NAMALWA (cell line): ENCODE results near the gene LTO1.

Experiments used
- DNase-seq: peaks from one replicate; pipeline ENCODE4 v3.0.0-alpha.2; 2015; ENCODE audit warnings: low spot score

LTO1 gene

DNA sequence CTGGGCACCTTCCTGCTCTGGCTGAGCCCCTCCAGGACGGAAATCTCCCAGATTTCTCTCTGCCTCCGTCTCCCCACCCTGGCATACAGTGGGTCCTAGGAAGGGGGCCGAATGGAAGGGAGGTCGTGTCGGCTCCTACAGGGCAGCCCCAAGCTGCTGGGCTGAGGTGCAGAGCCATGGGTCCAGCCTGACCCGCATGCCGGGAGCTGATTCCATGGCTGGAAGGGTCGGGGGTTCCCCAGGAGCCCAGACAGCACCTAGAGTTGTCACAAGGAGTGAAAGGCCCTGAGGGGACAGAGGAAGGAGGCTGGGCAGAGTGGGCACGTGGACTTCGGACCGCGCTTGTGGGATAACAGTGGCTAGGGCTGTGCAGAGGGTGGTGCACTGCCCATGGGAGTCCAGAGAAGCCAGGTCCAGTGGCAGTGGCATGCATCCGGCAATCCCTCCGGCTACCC is 17.7 kb downstream of the LTO1 start:
- DNase-seq = no peak

DNA sequence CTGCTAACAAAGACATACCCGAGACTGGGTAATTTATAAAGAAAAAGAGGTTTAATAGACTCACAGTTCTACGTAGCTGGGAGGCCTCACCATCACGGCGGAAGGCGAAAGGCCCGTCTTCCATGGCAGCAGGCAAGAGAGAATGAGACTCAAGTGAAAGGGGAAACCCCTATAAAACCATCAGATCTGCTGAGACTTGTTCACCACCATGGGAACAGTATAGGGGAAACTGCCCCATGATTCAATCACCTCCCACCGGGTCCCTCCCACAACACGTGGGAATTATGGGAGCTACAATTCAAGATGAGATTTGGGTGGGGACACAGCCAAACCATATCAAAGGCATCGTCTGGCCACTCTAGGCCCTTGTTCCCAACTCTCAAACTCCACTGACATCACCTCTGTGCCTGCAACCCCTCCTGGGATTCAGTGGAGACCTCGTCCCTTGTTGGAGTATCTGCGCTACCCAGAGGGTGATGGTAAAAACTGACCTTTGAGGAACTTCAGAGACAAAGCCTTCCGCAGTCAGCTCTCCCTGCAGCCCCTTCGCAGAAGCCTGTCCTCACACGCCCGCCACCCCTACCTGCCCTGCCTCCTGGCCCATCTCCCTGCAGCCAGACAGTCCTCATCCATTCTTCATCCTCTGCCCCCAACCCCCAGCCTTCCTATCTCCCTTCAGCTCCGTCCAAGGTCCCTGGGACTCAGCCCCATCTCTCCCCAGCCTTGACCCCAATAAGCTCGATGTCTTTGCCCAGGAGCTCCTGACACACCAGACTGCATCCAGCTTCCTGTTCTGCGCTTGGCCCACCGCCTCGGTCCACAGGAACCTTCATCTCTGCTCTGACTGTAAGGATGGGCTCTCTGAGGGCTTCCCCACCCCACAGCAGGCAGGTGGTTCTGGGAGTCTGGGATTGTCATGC is 18.4 kb downstream of the LTO1 start:
- DNase-seq = no peak

DNA sequence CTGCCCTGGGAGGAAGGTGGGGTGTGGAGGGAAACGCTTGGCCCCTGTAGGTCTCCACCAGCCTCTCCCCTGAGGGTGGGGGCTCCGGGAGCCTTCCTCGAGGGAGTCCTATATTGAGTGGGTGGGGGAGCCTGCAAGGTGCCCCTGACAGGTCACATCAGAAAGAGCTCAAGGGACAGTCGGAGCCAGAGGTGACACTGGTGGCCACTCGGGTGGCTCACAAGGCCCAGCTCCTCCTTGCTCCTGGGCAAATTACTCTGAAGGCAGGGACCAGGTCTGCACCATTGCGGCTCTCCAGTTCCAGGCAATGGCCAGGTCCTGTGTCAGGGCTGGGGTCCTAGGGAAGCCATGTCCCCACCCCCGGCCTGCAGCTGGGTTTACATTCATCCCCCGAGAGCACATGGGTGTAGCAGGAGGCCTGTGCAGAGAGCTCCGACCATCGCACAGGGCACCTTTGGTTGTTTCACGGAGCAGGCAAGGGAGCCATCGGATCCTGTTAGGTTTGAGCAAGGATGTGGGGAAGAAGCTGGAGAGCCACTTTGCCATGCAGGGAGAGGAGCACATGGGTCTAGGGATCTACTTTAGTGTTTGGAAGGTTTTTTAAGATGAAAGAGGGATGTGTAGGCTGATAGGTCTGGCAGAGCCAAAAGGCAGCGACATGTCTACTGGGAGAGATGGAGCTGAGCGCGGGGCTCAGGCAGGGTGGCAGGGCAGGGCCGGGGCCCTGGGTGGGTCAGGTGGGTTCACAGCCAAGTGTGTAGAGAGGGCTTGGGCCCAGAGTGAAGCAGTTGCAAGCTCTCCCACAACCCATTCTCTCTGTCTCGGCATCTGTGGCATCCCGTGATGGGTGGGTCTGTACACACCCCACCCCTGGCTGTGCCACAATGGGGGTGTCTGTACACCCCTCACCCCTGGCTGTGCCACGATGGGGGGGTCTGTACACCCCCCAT is 19.4 kb downstream of the LTO1 start:
- DNase-seq = no peak

- DNase-seq = no peak
Observed at GRCh38 chr11:69654660-69655478, 20.3 kb downstream of the LTO1 start.

DNA sequence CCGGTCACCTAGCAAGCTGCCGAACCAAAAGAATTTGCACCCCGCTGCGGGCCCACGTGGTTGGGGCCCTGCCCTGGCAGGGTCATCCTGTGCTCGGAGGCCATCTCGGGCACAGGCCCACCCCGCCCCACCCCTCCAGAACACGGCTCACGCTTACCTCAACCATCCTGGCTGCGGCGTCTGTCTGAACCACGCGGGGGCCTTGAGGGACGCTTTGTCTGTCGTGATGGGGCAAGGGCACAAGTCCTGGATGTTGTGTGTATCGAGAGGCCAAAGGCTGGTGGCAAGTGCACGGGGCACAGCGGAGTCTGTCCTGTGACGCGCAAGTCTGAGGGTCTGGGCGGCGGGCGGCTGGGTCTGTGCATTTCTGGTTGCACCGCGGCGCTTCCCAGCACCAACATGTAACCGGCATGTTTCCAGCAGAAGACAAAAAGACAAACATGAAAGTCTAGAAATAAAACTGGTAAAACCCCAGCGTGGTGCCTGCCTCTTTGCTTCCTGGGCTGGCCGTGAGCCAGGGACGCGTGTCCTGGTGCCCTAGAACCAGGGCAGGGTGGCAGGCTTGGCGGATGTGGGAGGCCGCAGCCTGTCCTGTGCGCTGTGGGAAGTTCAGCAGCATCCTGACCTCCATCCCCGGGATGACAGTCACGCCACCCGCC is 21.0 kb downstream of the LTO1 start:
- DNase-seq = no peak

DNA sequence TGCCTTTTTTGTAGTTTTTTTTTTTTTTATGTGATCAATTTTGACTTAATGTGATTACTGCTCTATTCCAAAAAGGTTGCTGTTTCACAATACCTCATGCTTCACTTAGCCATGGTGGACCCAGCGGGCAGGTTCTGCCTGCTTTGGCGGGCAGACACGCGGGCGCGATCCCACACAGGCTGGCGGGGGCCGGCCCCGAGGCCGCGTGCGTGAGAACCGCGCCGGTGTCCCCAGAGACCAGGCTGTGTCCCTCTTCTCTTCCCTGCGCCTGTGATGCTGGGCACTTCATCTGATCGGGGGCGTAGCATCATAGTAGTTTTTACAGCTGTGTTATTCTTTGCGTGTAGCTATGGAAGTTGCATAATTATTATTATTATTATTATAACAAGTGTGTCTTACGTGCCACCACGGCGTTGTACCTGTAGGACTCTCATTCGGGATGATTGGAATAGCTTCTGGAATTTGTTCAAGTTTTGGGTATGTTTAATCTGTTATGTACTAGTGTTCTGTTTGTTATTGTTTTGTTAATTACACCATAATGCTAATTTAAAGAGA is 21.7 kb downstream of the LTO1 start:
- DNase-seq = no peak

- no peak for DNase-seq
Observed at GRCh38 chr11:69652999-69653398, 22.2 kb downstream of the LTO1 start.

DNA sequence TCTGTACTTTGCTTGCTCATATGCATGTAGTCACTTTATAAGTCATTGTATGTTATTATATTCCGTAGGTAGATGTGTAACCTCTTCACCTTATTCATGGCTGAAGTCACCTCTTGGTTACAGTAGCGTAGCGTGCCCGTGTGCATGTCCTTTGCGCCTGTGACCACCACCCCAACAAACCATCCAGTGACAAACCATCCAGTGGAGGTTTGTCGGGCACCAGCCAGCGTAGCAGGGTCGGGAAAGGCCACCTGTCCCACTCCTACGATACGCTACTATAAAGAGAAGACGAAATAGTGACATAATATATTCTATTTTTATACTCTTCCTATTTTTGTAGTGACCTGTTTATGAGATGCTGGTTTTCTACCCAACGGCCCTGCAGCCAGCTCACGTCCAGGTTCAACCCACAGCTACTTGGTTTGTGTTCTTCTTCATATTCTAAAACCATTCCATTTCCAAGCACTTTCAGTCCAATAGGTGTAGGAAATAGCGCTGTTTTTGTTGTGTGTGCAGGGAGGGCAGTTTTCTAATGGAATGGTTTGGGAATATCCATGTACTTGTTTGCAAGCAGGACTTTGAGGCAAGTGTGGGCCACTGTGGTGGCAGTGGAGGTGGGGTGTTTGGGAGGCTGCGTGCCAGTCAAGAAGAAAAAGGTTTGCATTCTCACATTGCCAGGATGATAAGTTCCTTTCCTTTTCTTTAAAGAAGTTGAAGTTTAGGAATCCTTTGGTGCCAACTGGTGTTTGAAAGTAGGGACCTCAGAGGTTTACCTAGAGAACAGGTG is 23.1 kb downstream of the LTO1 start:
- DNase-seq = no peak

GRCh38 chr11:69650832-69651344 is 24.3 kb downstream of the LTO1 start:
- no peak for DNase-seq

GRCh38 chr11:69650081-69650831 is 24.9 kb downstream of the LTO1 start:
- no peak for DNase-seq

DNA sequence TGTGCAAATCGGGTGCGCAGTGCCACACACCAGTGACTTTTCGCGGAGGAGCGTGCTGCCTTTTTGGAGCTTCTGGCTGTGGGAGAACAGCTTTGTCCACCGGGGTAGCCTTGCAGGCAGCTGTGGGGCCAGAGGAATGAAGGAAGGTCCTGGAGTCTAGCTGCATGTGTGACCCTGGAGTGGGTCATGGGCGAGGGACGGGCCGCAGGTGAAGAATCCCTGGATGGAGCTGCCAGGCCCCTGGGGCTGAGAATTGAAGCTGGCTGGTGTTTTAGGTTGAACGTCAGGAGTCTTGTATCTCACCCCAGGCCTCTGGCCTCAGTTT is 25.6 kb downstream of the LTO1 start:
- DNase-seq = no peak

DNA sequence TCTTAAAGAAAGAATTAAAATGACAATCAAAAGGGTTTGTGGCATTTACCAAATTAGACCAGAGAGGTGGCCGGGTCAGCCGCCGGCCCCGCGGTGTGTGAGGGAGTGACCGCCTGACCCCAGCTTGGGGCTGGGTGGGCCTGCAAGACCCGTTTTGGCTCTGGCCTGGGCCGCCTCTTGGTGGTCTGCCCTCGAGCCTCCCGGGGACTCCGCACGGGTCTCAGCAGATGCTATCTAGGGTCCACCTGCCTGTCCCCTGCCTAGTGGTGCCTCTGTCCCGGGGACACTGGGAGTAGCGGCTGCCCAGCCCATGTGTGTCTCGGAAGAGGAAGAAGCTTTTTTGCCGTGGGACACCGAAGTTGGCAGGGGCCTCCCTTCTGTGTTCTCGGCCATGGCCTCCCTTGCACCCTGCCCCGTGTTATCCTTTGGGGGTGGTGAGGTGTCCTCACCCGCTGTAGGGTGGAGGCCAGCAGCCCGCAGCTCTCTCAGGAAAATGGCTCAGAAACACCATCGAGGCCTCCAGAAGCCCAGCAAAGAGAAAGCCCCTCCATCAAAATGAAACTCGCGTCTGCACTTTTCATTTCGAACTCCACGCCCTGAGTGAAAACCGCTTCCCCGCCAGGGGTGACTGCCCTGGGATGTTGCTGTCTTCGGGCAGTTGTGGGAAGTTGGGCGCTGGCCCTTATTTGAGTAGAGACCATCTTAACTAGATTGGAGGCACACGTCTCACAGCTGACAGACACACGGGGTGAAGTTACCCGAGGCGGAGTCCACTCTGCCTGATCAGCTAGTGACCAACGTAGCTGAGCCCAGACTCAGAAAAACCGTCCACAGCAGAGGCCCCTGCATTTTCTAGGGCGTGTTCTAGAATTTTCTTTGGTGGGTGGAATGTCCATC is 26.2 kb downstream of the LTO1 start:
- no peak for DNase-seq

DNA sequence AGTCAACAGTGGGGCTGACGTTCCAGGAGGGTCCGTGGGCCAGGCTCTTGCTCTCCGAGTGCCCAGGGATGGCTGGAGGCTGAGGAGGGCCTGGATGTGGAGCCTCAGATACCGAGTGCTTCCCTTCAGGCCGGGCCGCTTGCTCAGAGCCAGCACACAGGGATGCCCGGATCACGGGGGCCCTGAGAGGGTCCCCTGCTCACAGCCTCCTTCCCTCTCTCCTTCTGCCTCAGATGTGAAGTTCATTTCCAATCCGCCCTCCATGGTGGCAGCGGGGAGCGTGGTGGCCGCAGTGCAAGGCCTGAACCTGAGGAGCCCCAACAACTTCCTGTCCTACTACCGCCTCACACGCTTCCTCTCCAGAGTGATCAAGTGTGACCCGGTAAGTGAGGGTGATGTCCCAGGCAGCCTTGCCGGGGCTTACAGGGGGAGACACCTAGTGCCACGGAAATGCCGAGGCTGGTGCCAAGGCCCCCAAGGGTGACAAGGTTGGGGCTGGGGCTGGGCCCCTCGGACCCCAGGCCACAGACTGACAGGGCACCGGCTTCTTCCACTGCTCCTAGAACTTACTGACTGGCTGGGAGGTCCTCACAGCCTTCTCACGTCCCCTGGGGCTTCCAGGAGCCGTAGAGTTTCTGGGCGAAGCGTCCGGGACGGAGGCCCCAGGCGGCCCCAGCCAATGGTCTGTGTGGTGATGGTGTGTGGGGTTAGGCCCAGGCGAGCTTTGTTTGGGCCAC is 27.2 kb downstream of the LTO1 start:
- DNase-seq = no peak

DNA sequence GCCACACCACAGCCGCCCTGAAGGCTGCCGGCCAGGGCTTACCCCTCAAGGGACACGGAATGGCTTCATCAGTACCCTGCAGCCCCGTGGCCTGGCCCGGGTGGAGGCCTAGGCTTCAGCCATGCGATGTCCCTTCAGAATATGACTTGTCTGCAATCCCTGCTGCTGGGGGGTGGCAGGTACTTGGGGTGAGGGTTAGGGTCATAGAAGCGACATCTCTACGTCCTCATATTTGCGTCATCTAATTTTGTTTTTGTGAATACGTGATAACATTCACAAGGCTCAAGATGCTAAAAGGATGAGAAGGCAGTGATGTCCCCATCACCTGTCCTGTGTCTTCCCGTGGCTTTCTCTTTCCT is 27.8 kb downstream of the LTO1 start:
- DNase-seq = no peak

- no peak for DNase-seq
Observed at GRCh38 chr11:69646493-69647389, 28.4 kb downstream of the LTO1 start.

DNA sequence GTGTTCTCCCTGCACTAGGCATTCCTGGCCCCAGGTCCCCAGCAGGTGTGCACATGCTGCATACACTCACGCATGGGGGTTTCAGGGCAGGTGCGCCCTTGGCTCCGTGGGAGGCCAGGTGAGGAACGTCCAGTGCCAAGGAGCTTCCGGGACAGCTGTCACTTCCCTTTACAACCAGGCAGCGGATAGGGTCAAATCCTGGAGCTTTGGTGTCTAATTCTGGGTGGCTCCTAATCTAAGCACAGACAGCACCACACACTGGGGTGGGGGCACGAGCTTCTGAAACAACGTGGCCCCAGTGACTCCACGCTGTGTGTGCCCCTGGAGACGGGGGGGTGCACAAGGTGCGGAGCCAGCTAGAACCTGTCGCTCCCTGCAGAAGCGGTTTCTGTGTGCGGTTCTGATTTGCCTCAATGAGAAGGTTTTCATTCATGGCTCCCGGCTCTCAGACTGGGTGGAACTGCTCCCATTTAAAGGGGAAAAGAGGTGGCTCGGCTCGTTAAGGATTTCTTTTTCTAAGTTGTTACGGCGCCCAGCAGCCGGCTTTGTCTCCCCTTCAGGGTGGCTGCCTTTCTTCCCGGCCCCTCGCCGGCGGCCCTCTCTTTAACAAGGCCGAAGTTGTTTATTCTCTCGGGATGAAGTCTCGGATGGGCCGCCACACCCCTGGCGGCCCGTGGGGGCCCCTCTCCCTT is 29.2 kb downstream of the LTO1 start:
- no peak for DNase-seq
